Coronary artery (tissue), 2 donors: Measurements from ENCODE around the gene USP9X.

Experiments
- DNase-seq: peaks from one replicate; pipeline ENCODE4 v3.0.0-alpha.2; 2017; ENCODE audit warnings: low spot score
- H3K27ac ChIP-seq, 2 donors: fragments of 200-600 bp; sonication (generic); one replicate each; pipeline ENCODE4 v1.5.1; 2016 to 2019
- H3K4me3 ChIP-seq: fragments of 200-600 bp; sonication (generic); 2 replicates; pipeline ENCODE4 v1.5.1; 2016; ENCODE audit warnings: mild to moderate bottlenecking, moderate library complexity
- CTCF ChIP-seq: fragments of 200-600 bp; sonication (generic); IDR thresholded peaks from one replicate; pipeline ENCODE4 v1.5.1; 2019; ENCODE audit warnings: antibody characterized with exemption

The USP9X gene

GRCh38 chrX:41122664-41123257 lies 37.5 kb downstream of the USP9X start:
- Histone ChIP-seq H3K4me3 (no peak overlapping the region), H3K27ac (no peak overlapping the region)
- no peak for TF ChIP-seq CTCF
- DNase-seq, result no peak

GRCh38 chrX:41127477-41128192 lies 42.4 kb downstream of the USP9X start:
- no peak for DNase-seq
- no peak overlapping the region for H3K4me3 ChIP-seq
- no peak for TF ChIP-seq CTCF
- no peak overlapping the region for H3K27ac ChIP-seq

GRCh38 chrX:41128955-41129354 lies 43.7 kb downstream of the USP9X start:
- Histone ChIP-seq H3K4me3 (no peak overlapping the region), H3K27ac (no peak overlapping the region)
- no peak for DNase-seq
- TF ChIP-seq CTCF, result no peak

- Histone ChIP-seq H3K4me3 (no peak overlapping the region), H3K27ac (no peak overlapping the region)
- no peak for TF ChIP-seq CTCF
- no peak for DNase-seq
Observed at GRCh38 chrX:41131766-41132165, 46.5 kb downstream of the USP9X start.

GRCh38 chrX:41133551-41133950 lies 48.3 kb downstream of the USP9X start:
- no peak for TF ChIP-seq CTCF
- H3K4me3 ChIP-seq, result no peak overlapping the region
- H3K27ac ChIP-seq, result no peak overlapping the region
- DNase-seq, result no peak

GRCh38 chrX:41137589-41137988 lies 52.3 kb downstream of the USP9X start:
- Histone ChIP-seq H3K27ac (no peak overlapping the region), H3K4me3 (no peak overlapping the region)
- DNase-seq, result no peak
- TF ChIP-seq CTCF, result no peak
